Activated naive CD4-positive, alpha-beta T cell treated with anti-CD3 and anti-CD28 coated beads, Interleukin-2, amount 10 ng/mL, durations not matched to agents 5 hours and 36 hours (primary cell): ENCODE results near the gene RANBP17. TPM values are rescaled to one million over a fixed set of nuclear protein-coding genes. Genes with fewer than 3 reads are reported as not detected.

Experiments
- total RNA-seq, 2 experiments: library from RNA; stranded (reverse); gene quantifications; one replicate each; pipeline ENCODE4 v1.2.3, GENCODE V29; 2021

The RANBP17 gene
- not detected for total RNA-seq

GRCh38 chr5:170861917-170862766, at the start of gene RANBP17:
Gene RANBP17, plus strand, starts transcription at chr5:170862018.

DNA sequence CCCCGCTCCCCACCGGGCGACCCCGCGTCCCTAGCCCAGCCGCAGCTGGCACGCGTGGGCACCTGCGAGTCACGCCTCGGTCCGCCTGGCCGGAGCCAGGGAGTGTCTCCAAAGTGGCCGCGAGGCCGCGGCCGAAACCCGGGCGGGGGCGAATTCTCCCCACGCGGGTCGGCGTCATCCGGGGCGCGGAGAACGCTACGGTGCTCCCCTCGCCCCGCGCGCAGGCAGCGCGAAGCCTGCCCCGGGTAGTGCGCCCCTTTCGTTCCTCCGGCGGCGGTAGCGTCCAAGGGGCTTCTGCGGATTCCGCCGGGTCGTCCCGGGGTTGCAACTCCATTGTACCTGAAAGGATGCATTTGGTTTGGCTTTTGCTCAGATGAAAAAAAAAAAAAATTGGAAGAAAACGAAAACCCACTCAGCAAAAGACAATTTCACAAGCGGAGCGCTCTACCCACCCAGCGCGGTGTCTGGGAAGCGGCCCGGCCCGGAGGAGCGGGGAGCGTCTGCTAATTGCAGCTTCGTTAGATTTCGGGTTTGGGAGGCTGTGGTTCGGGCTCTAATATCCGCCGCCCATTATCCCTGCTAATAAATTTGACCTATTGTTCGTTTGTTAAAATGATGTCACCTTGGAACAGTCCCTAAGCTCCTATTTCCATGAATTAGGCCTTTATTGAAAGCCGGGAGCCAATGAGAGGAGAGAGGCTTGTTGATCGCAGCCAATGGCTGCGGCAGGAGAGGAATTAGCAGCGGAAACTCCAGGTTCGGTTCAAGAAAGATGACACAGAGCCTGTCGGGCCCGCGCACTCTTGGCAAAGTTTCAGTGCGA, 446.8 kb downstream of the RANBP17 start, which contains the start of gene TLX3:
TSS of gene TLX3 (plus strand) at position 796 of the 823 bp plus-strand sequence. CDS start 118 bp downstream, outside the sequence.

Other genes starting within 250 kb of the RANBP17 start
- not detected for gene GABRP, start 78.3 kb upstream of the RANBP17 start, total RNA-seq